ENCODE results near the gene NUP205. TPM values are rescaled to one million over a fixed set of nuclear protein-coding genes. Genes with fewer than 3 reads are reported as not detected.
A peak's percentile ranks its signal among the peaks of the same experiment; 100 is the strongest.

Gene NUP205, protein sequence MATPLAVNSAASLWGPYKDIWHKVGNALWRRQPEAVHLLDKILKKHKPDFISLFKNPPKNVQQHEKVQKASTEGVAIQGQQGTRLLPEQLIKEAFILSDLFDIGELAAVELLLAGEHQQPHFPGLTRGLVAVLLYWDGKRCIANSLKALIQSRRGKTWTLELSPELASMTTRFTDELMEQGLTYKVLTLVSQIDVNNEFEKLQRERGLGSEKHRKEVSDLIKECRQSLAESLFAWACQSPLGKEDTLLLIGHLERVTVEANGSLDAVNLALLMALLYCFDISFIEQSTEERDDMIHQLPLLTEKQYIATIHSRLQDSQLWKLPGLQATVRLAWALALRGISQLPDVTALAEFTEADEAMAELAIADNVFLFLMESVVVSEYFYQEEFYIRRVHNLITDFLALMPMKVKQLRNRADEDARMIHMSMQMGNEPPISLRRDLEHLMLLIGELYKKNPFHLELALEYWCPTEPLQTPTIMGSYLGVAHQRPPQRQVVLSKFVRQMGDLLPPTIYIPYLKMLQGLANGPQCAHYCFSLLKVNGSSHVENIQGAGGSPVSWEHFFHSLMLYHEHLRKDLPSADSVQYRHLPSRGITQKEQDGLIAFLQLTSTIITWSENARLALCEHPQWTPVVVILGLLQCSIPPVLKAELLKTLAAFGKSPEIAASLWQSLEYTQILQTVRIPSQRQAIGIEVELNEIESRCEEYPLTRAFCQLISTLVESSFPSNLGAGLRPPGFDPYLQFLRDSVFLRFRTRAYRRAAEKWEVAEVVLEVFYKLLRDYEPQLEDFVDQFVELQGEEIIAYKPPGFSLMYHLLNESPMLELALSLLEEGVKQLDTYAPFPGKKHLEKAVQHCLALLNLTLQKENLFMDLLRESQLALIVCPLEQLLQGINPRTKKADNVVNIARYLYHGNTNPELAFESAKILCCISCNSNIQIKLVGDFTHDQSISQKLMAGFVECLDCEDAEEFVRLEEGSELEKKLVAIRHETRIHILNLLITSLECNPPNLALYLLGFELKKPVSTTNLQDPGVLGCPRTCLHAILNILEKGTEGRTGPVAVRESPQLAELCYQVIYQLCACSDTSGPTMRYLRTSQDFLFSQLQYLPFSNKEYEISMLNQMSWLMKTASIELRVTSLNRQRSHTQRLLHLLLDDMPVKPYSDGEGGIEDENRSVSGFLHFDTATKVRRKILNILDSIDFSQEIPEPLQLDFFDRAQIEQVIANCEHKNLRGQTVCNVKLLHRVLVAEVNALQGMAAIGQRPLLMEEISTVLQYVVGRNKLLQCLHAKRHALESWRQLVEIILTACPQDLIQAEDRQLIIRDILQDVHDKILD (N-terminal part only)
- total RNA-seq = 50.2 and 74.1 TPM in 2 replicates

GRCh38 chr7:135557455-135558336 lies at the start of gene NUP205:
TSS of gene NUP205 (plus strand) at chr7:135557917. CDS start at chr7:135557945, 28 bp downstream.
- peak; percentile 85 for DNase-seq

DNA sequence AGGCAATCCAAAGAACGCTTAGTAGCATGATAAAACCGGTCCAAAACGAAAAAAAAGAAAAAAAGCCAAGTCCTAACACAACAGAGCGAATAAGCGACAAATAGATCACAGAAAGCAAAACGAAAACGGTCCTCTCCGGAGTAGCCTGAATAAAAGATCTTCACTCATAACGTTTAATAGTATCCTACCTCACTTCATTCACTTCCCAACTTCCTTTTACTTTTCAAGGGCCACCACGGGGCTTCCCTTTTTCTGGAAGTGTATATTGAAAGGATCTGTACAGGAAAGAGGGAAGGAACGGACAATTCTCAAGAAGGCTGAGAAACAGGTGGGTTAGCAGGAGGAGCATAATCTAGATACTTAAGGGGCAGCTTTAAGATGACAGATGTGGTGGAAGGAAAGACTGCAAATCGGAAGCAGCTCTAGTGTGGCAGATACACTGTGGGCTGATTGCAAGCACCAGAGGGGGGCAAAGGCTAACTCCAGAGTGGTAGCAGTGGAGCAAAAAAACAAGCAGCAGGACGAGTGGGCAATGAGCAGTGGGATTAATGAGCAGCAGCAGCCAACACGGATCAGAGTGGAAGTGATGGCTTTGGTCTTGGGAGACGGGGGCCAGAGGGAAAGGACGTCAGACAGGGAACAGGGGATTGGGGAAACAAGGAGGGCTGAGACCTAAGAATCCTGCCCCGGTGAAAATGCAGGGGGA lies 48.7 kb upstream of the NUP205 start:
- DNase-seq = peak; percentile 54

DNA sequence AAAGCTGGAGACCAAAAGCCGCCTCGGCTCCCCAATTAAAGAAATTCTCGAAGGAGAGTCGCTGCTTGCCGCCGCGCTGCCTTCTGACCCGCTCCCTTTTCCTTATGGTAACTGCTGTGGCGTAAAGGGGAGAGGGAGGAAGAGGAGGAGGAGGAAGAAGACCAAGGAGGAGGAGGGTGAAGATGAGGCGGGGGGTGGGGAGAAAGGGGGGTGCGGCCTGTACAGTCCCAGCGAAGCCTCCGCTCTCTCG lies 48.2 kb upstream of the NUP205 start:
- peak; percentile 67 for DNase-seq

- DNase-seq = peak; percentile 98
Observed at GRCh38 chr7:135509839-135510591, 47.7 kb upstream of the NUP205 start, which contains the start of gene CNOT4. TSS of gene CNOT4 (minus strand) at chr7:135510102. CDS start at chr7:135438331, 71,771 bp downstream.

DNA sequence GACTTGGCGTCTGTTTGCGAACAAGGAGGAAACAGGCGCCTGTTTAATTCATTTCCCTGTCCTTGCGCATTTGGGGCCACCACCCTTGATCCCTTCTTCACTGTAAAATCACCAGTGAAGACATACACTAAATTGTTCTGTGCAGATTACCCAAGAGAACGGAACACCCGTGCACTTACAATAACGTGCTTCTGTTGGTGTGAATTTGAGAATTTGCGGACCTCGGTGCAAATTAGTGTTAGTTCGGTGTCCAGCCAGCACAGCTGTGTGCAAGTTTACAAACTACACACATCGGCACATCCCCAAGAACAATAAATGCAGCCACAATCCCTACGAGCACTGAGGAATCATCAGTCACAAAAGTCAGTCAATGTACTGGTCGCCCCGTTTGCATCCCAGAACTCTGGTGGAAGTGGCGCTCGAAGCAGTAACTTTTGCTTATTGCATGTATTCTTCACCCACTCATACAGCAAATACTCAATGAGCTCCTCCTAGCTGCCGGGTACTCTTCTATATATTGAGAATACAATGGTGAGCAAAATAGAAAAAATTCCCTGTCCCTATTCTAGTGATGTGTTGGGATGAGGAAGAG lies 47.0 kb upstream of the NUP205 start:
- peak; percentile 41 for DNase-seq

DNA sequence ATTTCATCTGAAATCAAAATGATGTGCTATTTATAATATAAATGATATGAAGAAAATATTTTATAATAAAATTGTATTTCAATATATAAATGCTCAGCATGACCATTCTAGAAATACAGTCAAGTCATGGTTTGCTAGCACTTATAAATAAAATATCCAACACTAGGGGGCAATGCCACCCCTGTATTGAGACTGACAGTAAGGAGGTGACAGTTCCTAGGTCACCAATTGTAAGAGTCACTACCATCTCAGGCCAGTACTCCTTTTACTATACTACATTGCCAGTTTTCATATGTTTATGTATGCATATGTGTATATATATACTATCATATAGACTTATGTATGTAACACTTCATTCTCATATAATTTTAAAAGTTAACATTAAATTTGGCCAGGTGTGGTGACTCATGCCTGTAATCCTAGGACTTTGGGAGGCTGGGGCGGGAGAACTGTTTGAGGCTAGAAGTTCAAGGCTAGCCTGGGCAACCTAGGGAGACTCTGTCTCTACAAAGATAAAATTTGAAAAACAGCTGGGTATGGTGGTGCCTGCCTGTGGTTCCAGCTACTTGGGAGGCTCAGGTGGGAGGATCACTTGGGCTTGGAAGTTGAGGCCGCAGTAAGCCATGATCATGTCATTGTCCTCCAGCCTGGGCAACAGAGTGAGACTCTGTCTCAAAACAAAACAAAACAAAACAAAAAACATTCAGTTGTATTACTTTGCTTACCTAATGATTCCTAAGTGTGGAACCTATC lies 45.4 kb upstream of the NUP205 start:
- DNase-seq = peak; percentile 82

DNA sequence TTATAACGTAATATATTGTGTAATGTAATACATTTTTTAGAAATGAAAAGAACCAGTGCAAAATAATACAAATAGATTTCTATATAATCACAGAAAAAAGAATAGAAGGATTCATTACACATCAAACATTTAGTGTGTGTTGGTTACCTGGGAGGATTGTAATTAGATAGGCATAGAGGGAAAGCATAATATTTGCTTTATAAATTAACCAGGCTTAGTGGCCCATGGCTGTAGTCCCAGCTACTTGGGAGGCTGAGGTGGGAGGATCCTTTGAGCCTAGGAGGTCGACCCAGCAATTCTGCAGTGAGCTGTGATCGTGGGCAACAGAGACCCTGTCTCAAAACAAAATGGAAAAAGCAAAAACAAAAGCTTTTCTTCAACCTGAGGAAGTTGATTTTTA lies 42.9 kb upstream of the NUP205 start:
- no peak for DNase-seq

DNA sequence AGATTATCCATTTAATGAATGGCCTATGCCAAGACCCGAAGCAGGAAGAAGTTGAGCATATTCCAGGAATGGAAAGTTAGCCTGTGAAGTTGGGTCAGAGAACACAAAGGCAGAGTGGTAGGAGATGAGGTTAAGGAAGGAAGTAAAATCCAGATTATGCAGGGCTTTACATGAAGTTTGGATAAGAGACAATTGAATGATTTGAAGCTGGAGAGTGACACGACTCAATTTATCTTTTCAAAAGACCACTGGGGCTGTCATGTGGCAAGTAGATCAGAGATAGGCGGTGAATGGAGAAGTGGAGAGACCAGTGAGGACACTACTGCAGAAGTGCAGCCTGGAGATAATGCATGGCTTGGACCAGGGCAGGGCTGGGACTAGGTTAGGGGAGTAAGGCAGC lies 40.7 kb upstream of the NUP205 start:
- no peak for DNase-seq

DNA sequence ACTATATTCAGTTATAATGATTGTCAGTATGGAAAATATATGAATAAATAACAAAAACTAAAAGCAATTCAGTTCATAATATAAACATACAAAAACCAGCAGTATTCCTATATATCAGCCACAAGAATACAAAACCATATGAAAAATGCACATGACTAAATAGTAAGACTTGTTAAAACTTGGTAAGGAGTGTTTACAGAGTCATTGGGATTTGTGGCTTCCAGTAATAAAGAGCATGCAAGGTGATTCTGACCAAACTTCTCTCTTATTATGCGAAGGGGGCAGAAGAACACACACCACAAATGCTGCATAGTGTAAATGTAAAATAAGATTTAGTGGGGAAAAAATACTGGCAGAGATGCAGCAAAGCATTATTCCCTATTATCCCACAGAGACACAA lies 39.0 kb upstream of the NUP205 start:
- DNase-seq = no peak

- DNase-seq = peak; percentile 82
Observed at GRCh38 chr7:135519233-135519688, 38.5 kb upstream of the NUP205 start.

DNA sequence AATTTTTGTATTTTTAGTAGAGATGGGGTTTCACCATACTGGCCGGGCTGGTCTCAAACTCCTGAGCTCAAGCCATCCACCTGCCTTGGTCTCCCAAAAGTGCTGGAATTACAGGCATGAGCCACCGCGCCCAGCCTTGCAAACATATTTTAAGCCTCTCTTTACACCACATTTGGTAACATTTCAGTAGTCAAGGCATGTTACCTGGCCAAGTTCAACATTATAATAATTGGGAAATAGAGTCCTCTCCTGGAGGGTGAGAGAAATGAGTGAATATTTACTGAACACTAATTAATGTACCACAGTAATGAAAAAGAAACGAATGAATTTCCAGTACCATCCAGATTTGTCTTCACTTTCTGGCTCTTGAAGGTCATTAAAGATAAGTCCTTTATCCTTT lies 37.8 kb upstream of the NUP205 start:
- DNase-seq = no peak

DNA sequence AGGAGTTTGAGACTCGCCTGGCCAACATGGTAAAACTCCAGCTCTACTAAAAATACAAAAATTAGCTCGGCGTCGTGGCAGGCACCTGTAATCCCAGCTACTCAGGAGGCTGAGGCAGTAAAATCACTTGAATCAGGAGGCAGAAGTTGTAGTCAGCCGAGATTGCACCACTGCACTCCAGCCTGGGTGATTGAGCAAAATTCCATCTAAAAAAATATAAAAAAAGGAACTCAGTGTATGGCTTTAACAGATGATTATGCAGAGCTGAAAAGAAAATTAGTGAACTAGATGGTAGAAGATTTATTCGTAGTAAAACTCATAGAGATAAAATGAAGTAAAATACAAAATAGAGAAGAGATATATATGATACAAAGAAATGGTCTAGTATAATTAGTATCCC lies 35.2 kb upstream of the NUP205 start:
- DNase-seq = no peak

DNA sequence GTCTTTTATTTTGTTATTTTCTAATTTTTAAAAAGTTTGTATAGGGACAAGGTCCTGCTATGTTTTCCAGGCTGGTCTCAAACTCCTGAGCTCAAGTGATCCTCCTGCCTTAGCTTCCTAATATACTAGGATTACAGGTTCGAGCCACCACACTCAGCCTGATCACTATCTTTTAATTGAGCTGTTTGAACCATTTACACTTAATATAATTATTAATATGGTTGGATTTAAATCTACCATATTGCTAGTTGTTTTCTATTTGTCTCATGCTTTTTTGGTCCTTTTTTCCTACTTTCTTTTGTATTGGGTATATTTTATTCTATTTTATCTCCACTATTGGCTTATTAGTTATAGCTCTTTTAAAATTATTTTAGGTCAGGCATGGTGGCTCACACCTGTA lies 34.6 kb upstream of the NUP205 start:
- DNase-seq = no peak

GRCh38 chr7:135525426-135525825 lies 32.3 kb upstream of the NUP205 start:
- no peak for DNase-seq

DNA sequence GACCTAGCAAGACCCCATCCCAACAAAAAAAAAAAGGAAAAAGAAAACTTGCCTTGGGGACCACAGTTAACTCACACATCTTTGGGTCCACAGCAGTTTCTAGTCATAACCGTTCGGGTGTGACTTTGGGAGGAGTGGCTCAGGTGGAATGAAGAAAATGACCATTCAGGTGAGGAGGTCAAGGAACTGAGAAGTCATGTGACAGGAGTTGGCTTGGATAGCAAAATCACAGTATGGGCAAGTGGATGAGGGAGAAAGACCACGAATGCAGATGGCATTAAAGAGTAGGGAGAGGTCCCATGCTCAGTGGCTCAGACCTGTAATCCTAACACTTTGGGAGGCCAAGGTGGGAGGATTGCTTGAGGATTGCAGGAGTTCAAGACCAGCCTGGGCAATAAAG lies 30.7 kb upstream of the NUP205 start:
- DNase-seq = no peak

GRCh38 chr7:135536150-135536549 lies 21.6 kb upstream of the NUP205 start:
- DNase-seq = no peak

DNA sequence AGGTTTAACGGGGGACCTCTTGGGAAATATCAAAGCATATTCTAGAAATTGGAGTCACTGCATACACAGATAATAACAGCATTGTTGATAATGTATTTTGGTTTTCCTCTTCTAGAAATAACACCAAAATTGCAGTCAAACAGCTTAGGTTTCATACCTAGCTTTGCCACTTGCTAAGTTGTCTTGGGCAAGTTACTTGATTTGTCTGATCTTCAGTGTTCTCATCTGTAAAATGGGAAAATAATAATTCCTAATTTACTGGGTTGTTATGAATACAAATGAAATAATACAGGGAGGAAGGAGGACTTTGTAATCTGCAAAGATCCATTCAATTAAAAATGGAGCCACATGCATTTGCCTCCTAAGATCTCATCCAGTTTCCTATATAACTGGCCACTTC lies 20.3 kb upstream of the NUP205 start:
- no peak for DNase-seq

GRCh38 chr7:135537905-135538304 lies 19.8 kb upstream of the NUP205 start:
- no peak for DNase-seq

GRCh38 chr7:135538376-135538775 lies 19.3 kb upstream of the NUP205 start:
- DNase-seq = no peak

Data from dermis blood vessel endothelial cell (primary cell).